ENCODE measurements around the gene LILRA2. TPM values are rescaled to one million over a fixed set of nuclear protein-coding genes. Genes with fewer than 3 reads are reported as not detected.
"Not testable (repeated sequence)": the region's sequence is repeated elsewhere in the genome, so short reads cannot be mapped to it uniquely, and the experiment has no call there.

LILRA2 gene
- total and polyA plus RNA-seq, 10 of the 15 experiments (the other 5 are each of a cell fraction or from before 2014, with no cell fraction given): 0.16 to 1.8 (median 0.43) TPM

DNA sequence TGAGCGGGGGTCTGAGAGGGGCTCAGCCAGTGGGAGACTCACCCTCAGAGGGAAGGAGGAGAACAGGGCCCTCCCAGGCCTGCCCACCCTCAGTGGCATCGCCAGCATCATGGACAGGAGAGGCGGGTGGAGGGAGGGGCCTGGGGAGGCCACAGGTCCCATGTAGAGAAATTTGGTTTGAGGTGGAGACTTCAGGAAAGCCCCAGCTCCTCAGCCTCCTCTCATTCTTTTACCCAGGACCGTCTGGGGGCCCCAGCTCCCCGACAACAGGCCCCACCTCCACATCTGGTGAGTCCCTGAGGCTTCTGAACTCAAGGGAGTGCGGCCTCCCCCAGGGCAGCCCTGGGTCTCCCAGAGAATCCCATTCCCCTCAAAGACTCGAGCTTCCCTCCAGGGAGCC, 59.8 kb downstream of the LILRA2 start:
- ChIA-PET RAD21 (ENCODE audit: unreplicated experiment) (interaction anchor here (0.7 to 1.7 kb wide), 2 partner anchors 13 to 151 kb away, joined by 3 to 8 read pairs; no protein-coding TSS in a partner anchor), CTCF (interaction anchor here (0.6 to 1.2 kb wide), 3 partner anchors 20 to 154 kb away, joined by 3 to 4 read pairs (median 3); no protein-coding TSS in a partner anchor), POLR2A (interaction anchor here (0.8 kb wide), 1 partner anchor 11 kb away, joined by 3 read pairs; no protein-coding TSS in a partner anchor), SMC1A (ENCODE audit: uncharacterized antibody, unreplicated experiment) (interaction anchor here (1.1 to 1.6 kb wide), 2 partner anchors 15 to 16 kb away, joined by 3 to 6 read pairs; no protein-coding TSS in a partner anchor)
- Histone ChIP-seq H3K4me3 (no peak overlapping the region), H3K4me1 (ENCODE audit: control insufficient read depth, insufficient read depth, low read length) (peaks cover 21% of the 10 kb centered on the region), H4K20me1 (ENCODE audit: control insufficient read depth, insufficient read depth) (no peaks in the 10 kb centered on the region), H3K4me2 (ENCODE audit: control insufficient read depth, insufficient read depth) (no peak overlapping the region), H3K9ac (ENCODE audit: control insufficient read depth, insufficient read depth, low read length) (no peak overlapping the region), H3K36me3 (ENCODE audit: control insufficient read depth in 2 of 2, insufficient read depth in 2 of 2, low read length in 1 of 2) (peaks cover 16% of the 10 kb centered on the region in 2 experiments; a peak in 3 of 4 replicates), H3K9me3 (replicated peaks; ENCODE audit: control insufficient read depth, insufficient read depth, low read length) (no peaks in the 10 kb centered on the region), H2AFZ (ENCODE audit: control insufficient read depth, low read depth, low read length) (no peak overlapping the region), H3K79me2 (ENCODE audit: control insufficient read depth, insufficient read depth, low read length) (peaks cover 13% of the 10 kb centered on the region), H3K27ac (ENCODE audit: control insufficient read depth, insufficient read depth) (no peak overlapping the region; the same call in 1 of the 2 replicates), H3K27me3 (replicated peaks in 1 of 2; ENCODE audit: control insufficient read depth in 2 of 2, insufficient read depth in 2 of 2, low read length in 1 of 2) (no peaks in the 10 kb centered on the region)
- in situ Hi-C loops (cut with MboI): loop anchor here (5.0 kb wide), 1 partner anchor 351 kb away; the partner anchor contains the start of gene LILRB2
- WGBS (ENCODE audit: insufficient coverage, insufficient replicate concordance, low lambda C conversion rate, missing lambda C conversion rate): 26% methylated on average over 7 of the region's 7 CpGs
- no peak for FAIRE-seq
- BruUV-seq (replicated peaks): no TSS peak
- peak; percentile 78 for ATAC-seq
- no peak for TF ChIP-seq TBL1XR1 (IDR thresholded peaks at IDR 0.05; ENCODE audit: low read depth, low read length)
- TF ChIP-seq GABPA (IDR thresholded peaks at IDR 0.05; ENCODE audit: low read depth): no peak
- no peak for TF ChIP-seq MYB (IDR thresholded peaks at IDR 0.05; ENCODE audit: borderline replicate concordance, low read depth, low read length)
- no peak for TF ChIP-seq PML (IDR thresholded peaks at IDR 0.05; ENCODE audit: low read length)
- TF ChIP-seq ELK1 (IDR thresholded peaks at IDR 0.05; ENCODE audit: low read depth, low read length): no peak
- no peak for TF ChIP-seq POLR2AphosphoS2 (IDR thresholded peaks at IDR 0.05; ENCODE audit: low read depth, low read length)
- TF ChIP-seq BMI1 (IDR thresholded peaks at IDR 0.05; ENCODE audit: borderline replicate concordance): no peak
- TF ChIP-seq KLF5 (IDR thresholded peaks at IDR 0.05; ENCODE audit: partially characterized antibody): no peak
- no peak for TF ChIP-seq FOXK2 (IDR thresholded peaks at IDR 0.05)
- TF ChIP-seq RELB (IDR thresholded peaks at IDR 0.05; ENCODE audit: low read depth): no peak
- TF ChIP-seq MXI1 (IDR thresholded peaks at IDR 0.05; ENCODE audit: low read depth, low read length): no peak
- TF ChIP-seq SREBF2 (IDR thresholded peaks at IDR 0.05; ENCODE audit: low read length): no peak
- no peak for TF ChIP-seq STAT3 (IDR thresholded peaks at IDR 0.05; ENCODE audit: low read depth, low read length)
- TF ChIP-seq ZNF24 (IDR thresholded peaks at IDR 0.05): no peak
- TF ChIP-seq JUNB (IDR thresholded peaks at IDR 0.05): no peak
- TF ChIP-seq TCF12 (IDR thresholded peaks at IDR 0.05; ENCODE audit: low read depth, low read length): no peak
- no peak for DNase-seq (ENCODE audit: low read depth, low spot score)
- intact Hi-C loops (cut with micrococcal nuclease; ENCODE audit: unreplicated experiment): no loop called here

- H2AFZ ChIP-seq (ENCODE audit: control insufficient read depth, low read depth, low read length); H3K9ac ChIP-seq (ENCODE audit: control insufficient read depth, insufficient read depth, low read length); H3K79me2 ChIP-seq (ENCODE audit: control insufficient read depth, insufficient read depth, low read length); SMC1A ChIA-PET (ENCODE audit: uncharacterized antibody, unreplicated experiment); H3K9me3 ChIP-seq (replicated peaks; ENCODE audit: control insufficient read depth, insufficient read depth, low read length); FAIRE-seq; POLR2A ChIA-PET; H3K4me2 ChIP-seq (ENCODE audit: control insufficient read depth, insufficient read depth); H3K27ac ChIP-seq (ENCODE audit: control insufficient read depth, insufficient read depth); H3K27me3 ChIP-seq (replicated peaks in 1 of 2; ENCODE audit: control insufficient read depth in 2 of 2, insufficient read depth in 2 of 2, low read length in 1 of 2); ATAC-seq; intact Hi-C loops (cut with micrococcal nuclease; ENCODE audit: unreplicated experiment); H3K4me3 ChIP-seq; H4K20me1 ChIP-seq (ENCODE audit: control insufficient read depth, insufficient read depth); BruUV-seq (replicated peaks); H3K4me1 ChIP-seq (ENCODE audit: control insufficient read depth, insufficient read depth, low read length); in situ Hi-C loops (cut with MboI); DNase-seq (ENCODE audit: low read depth, low spot score); RAD21 ChIA-PET (ENCODE audit: unreplicated experiment): not testable (repeated sequence)
- WGBS (ENCODE audit: insufficient coverage, insufficient replicate concordance, low lambda C conversion rate, missing lambda C conversion rate): 91% methylated on average over 5 of the region's 12 CpGs
- H3K36me3 ChIP-seq (ENCODE audit: control insufficient read depth in 2 of 2, insufficient read depth in 2 of 2, low read length in 1 of 2): peaks cover 6 to 10% of the 10 kb centered on the region in 2 experiments; a peak in 3 of 4 replicates
- CTCF ChIA-PET: interaction anchor here (1.6 kb wide), 1 partner anchor 38 kb away, joined by 4 read pairs; no protein-coding TSS in a partner anchor
Observed at GRCh38 chr19:54636081-54636480, 62.5 kb downstream of the LILRA2 start.

Data from GM12878 (cell line).